A673 (cell line): ENCODE data around the gene GP5. TPM values are rescaled to one million over a fixed set of nuclear protein-coding genes. Genes with fewer than 3 reads are reported as not detected.

Experiments
- total RNA-seq: library from RNA; stranded (reverse); gene quantifications from 2 replicates; pipeline ENCODE4 v1.2.3, GENCODE V29; 2021

Gene GP5
- total RNA-seq, 1 experiment from 2014 or later: 0.11 TPM

Other genes with a start within 250 kb of the GP5 start
- gene CPN2, start 47.9 kb downstream of the GP5 start, total RNA-seq: not detected in 2 replicates
- gene LRRC15, start 29.5 kb downstream of the GP5 start, total RNA-seq: not detected in 2 replicates
- 94.5 and 121 TPM in 2 replicates for gene ATP13A3, start 87.7 kb upstream of the GP5 start, total RNA-seq
- 20.9 and 23.1 TPM in 2 replicates for gene TMEM44, start 234.2 kb upstream of the GP5 start, total RNA-seq